Epithelial cell of esophagus (primary cell): ENCODE data around the gene INPP5A.
"Not testable (repeated sequence)": the region's sequence is repeated elsewhere in the genome, so short reads cannot be mapped to it uniquely, and the experiment has no call there.

Source experiments
- DNase-seq: peaks from one replicate; pipeline ENCODE4 v3.0.0; 2010; ENCODE audit warnings: low read depth
- H3K4me3 ChIP-seq: 2 replicates; pipeline ENCODE4 v1.5.1; 2011; ENCODE audit warnings: mild to moderate bottlenecking, low read length, control low read depth
- TF ChIP-seq, protein P1 (sequence below): IDR thresholded peaks from 2 replicates; pipeline ENCODE4 v1.5.1; 2011; ENCODE audit warnings: low read depth, mild to moderate bottlenecking, low read length, control low read depth, inconsistent platforms; ENCODE audit not compliant: insufficient read depth; ENCODE audit errors: missing control alignments

INPP5A gene

GRCh38 chr10:132499367-132499685 lies 38.3 kb upstream of the INPP5A start:
- no peak for DNase-seq
- no peak overlapping the region for H3K4me3 ChIP-seq
- TF ChIP-seq, protein P1, sequence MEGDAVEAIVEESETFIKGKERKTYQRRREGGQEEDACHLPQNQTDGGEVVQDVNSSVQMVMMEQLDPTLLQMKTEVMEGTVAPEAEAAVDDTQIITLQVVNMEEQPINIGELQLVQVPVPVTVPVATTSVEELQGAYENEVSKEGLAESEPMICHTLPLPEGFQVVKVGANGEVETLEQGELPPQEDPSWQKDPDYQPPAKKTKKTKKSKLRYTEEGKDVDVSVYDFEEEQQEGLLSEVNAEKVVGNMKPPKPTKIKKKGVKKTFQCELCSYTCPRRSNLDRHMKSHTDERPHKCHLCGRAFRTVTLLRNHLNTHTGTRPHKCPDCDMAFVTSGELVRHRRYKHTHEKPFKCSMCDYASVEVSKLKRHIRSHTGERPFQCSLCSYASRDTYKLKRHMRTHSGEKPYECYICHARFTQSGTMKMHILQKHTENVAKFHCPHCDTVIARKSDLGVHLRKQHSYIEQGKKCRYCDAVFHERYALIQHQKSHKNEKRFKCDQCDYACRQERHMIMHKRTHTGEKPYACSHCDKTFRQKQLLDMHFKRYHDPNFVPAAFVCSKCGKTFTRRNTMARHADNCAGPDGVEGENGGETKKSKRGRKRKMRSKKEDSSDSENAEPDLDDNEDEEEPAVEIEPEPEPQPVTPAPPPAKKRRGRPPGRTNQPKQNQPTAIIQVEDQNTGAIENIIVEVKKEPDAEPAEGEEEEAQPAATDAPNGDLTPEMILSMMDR = no peak

GRCh38 chr10:132500781-132501415 lies 36.7 kb upstream of the INPP5A start:
- no peak for DNase-seq
- TF ChIP-seq, protein P1 = no peak
- no peak overlapping the region for H3K4me3 ChIP-seq

GRCh38 chr10:132502544-132503300 lies 34.9 kb upstream of the INPP5A start:
- no peak for DNase-seq
- TF ChIP-seq, protein P1 = no peak
- H3K4me3 ChIP-seq = no peak overlapping the region

- TF ChIP-seq, protein P1 = no peak
- H3K4me3 ChIP-seq = no peak overlapping the region
- DNase-seq = no peak
These were observed 33.8 kb upstream of the INPP5A start for GRCh38 chr10:132503581-132504421.

DNA sequence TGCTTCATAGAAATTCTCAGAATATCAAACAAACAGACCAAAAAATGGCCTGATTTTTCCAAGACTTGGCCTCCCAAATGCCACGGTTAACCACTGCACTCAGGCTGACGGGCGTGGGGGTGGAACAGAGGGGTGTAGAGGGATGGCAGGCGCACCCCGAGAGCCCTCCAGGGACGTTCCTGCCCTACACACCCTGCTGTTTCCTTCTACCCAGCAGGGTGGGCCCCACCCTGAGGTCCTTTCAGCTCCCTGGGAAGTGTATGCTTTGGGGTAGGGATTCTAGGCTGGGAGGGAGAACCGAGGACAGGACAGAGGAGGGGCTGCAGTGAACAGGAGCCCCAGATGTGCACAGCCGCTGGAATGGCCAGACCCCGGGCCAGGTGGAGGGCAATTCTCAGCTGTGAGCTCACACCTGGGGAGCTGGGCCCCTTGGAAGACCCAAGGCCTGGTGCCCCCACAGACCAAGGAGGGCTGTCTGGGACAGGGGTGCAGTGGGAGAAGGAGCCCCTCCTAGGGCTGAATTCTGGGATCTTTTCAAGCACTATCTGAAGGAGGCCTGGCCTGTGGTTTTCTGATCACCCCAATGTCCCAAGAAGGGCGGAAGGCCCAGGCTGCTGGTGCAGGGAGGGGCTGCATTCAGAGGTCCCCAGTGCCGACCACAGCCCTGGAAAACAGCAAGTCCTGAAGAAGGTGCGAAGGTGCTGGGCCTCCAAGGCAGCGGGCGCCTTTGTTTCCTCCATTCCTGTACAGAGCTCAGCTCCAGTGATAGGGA lies 32.9 kb upstream of the INPP5A start:
- H3K4me3 ChIP-seq = no peak overlapping the region
- TF ChIP-seq, protein P1 = no peak
- no peak for DNase-seq

DNA sequence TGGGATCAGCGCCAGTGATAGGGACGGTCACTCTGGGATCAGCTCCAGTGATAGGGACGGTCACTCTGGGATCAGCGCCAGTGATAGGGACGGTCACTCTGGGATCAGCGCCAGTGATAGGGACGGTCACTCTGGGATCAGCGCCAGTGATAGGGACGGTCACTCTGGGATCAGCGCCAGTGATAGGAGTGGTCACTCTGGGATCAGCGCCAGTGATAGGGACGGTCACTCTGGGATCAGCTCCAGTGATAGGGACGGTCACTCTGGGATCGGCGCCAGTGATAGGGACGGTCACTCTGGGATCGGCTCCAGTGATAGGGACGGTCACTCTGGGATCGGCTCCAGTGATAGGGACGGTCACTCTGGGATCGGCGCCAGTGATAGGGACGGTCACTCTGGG lies 32.0 kb upstream of the INPP5A start:
- not testable (repeated sequence) for DNase-seq, H3K4me3 ChIP-seq
